GM23248 (cell line): ENCODE data around the gene MUS81.

Experiments
- EZH2 ChIP-seq: fragments of 200-600 bp; sonication (generic); IDR thresholded peaks from 2 replicates; pipeline ENCODE4 v1.6.1; 2018; ENCODE audit warnings: antibody characterized with exemption, mild to moderate bottlenecking; ENCODE audit not compliant: insufficient read depth, poor library complexity, severe bottlenecking
- EZH2phosphoT487 ChIP-seq: fragments of 200-600 bp; sonication (generic); IDR thresholded peaks from 2 replicates; pipeline ENCODE4 v1.6.1; 2018; ENCODE audit warnings: antibody characterized with exemption, moderate library complexity, mild to moderate bottlenecking, low read depth; ENCODE audit not compliant: insufficient read depth

GRCh38 chr11:65833297-65834030 is 26.8 kb upstream of the MUS81 start, which contains the start of gene SNX32:
- TF ChIP-seq EZH2 (no peak), EZH2phosphoT487 (no peak)
